Lower lobe of right lung (tissue), 2 donors: ENCODE measurements around the gene DLD. TPM values are rescaled to one million over a fixed set of nuclear protein-coding genes. Genes with fewer than 3 reads are reported as not detected.

Experiments used
- ATAC-seq, 2 donors: fragments of 200-7000 bp; cut with Tn5 transposase; one replicate each; pipeline ENCODE4 v1.9.1; 2020 to 2022; ENCODE audit warnings: mild to moderate bottlenecking in 2 of 2, moderate library complexity in 2 of 2
- DNase-seq: peaks from one replicate; pipeline ENCODE4 v3.0.0-alpha.2; 2020
- H3K27ac ChIP-seq: fragments of 200-600 bp; one replicate; pipeline ENCODE4 v1.8.0; 2022
- H3K27me3 ChIP-seq: fragments of 200-600 bp; one replicate; pipeline ENCODE4 v1.8.0; 2022; ENCODE audit warnings: low read depth
- H3K36me3 ChIP-seq: fragments of 200-600 bp; one replicate; pipeline ENCODE4 v1.8.0; 2022; ENCODE audit warnings: mild to moderate bottlenecking
- H3K4me1 ChIP-seq: fragments of 200-600 bp; one replicate; pipeline ENCODE4 v1.8.0; 2022
- H3K4me3 ChIP-seq: fragments of 200-600 bp; one replicate; pipeline ENCODE4 v1.8.0; 2022; ENCODE audit warnings: mild to moderate bottlenecking
- H3K9me3 ChIP-seq: fragments of 200-600 bp; one replicate; pipeline ENCODE4 v1.8.0; 2022
- intact Hi-C: fragments of 100-400 bp; cut with DNase I; formaldehyde crosslinking; loops from one replicate; pipeline ENCODE4 v1.11.0; 2022
- total RNA-seq: library from RNA; stranded (reverse); fragmentation: NEBNext Ultra II Directional; extraction: Animal tissue kit (Norgen Biotek cat#: 25700); gene quantifications from one replicate; pipeline ENCODE4 v1.2.1, GENCODE V29; 2021
- TF ChIP-seq, protein P1 (sequence below): fragments of 200-600 bp; IDR thresholded peaks from one replicate; pipeline ENCODE4 v1.8.0; 2022; ENCODE audit warnings: antibody characterized with exemption, mild to moderate bottlenecking
- donor health status: DM: no; HTN: yes; CAD: no; lungs with severe emphysema.

Gene DLD
- total RNA-seq, 1 donor from 2014 or later = 64.1 TPM

DNA sequence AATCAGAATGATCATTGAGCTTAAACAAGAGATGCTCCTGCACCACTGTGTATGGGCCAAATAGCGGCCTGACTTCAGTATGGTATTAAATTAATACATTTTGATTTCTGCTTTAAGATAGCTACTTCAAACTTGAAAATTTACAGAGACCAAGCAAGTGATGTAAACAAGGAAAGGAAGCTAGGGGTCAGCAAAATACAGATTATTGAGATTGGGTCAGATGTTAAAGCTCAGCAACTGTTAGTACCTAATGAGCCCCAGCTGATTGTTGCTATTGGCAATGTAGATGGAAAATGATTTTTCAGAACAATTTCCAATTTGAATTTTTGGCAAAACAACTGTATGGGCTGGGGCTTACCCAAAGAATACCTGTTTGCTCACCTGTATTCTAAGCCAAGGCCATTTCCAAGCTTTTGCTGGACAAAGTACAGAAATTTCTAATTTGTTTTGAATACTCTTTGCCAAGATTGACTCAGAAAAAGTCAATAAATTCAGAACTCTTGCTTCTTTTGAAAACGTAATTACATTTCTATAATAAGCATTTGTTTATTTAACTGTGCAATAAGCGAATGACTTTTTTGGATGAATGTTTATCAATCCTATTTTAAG lies 23.0 kb upstream of the DLD start:
- ATAC-seq = no peak
- Histone ChIP-seq H3K36me3 (no peaks in the 10 kb centered on the region), H3K9me3 (no peaks in the 10 kb centered on the region), H3K27me3 (no peaks in the 10 kb centered on the region), H3K4me1 (no peaks in the 10 kb centered on the region), H3K4me3 (no peak overlapping the region), H3K27ac (no peak overlapping the region)
- intact Hi-C loops = no loop called here
- no peak for DNase-seq
- TF ChIP-seq, protein P1, sequence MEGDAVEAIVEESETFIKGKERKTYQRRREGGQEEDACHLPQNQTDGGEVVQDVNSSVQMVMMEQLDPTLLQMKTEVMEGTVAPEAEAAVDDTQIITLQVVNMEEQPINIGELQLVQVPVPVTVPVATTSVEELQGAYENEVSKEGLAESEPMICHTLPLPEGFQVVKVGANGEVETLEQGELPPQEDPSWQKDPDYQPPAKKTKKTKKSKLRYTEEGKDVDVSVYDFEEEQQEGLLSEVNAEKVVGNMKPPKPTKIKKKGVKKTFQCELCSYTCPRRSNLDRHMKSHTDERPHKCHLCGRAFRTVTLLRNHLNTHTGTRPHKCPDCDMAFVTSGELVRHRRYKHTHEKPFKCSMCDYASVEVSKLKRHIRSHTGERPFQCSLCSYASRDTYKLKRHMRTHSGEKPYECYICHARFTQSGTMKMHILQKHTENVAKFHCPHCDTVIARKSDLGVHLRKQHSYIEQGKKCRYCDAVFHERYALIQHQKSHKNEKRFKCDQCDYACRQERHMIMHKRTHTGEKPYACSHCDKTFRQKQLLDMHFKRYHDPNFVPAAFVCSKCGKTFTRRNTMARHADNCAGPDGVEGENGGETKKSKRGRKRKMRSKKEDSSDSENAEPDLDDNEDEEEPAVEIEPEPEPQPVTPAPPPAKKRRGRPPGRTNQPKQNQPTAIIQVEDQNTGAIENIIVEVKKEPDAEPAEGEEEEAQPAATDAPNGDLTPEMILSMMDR = no peak

DNA sequence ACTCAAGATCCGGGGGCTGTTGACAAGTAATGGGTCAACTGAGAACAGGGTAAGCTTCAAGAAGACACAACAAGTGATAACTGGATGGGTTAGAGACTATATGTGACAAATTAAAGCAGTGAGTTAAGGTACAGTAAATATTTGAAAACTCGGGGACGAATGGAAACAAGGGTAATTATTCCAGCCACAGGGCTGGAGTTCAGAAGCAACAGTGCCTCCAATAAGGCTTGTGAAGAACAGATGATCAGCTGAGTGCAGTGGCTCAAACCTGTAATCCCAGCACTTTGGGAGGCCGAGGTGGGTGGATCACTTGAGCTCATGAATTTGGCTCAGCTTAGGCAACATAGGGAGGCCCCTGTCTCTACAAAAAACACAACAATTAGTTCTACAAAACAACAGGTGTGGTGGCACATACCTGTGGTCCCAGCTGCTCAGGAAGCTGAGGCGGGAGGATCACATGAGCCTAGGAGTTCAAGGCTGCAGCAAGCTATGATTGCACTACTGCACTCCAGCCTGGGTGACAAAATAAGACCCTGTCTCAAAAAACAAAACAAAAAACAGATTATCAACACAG lies 20.5 kb upstream of the DLD start:
- intact Hi-C loops = loop anchor here (10.0 kb wide), 1 partner anchor 126 kb away; the partner anchor contains the start of gene CBLL1
- no peak for DNase-seq

GRCh38 chr7:107874111-107874510 lies 16.9 kb upstream of the DLD start:
- DNase-seq (no peak), ATAC-seq (no peak)
- Histone ChIP-seq H3K4me1 (peaks cover 24% of the 10 kb centered on the region), H3K4me3 (no peak overlapping the region), H3K36me3 (no peaks in the 10 kb centered on the region), H3K27me3 (no peaks in the 10 kb centered on the region), H3K27ac (no peak overlapping the region), H3K9me3 (no peaks in the 10 kb centered on the region)
- intact Hi-C loops = loop anchor here (10.0 kb wide), 1 partner anchor 129 kb away; the partner anchor contains the start of gene CBLL1
- TF ChIP-seq, protein P1 = no peak

More for the DNA sequence above, 20.5 kb upstream of the DLD start:
- no peak overlapping the region for H3K4me3 ChIP-seq
- H3K27ac ChIP-seq = no peak overlapping the region
- no peaks in the 10 kb centered on the region for H3K36me3 ChIP-seq
- no peak for ATAC-seq
- peaks cover 9% of the 10 kb centered on the region for H3K4me1 ChIP-seq
- H3K9me3 ChIP-seq = no peaks in the 10 kb centered on the region
- TF ChIP-seq, protein P1 = no peak
- H3K27me3 ChIP-seq = no peaks in the 10 kb centered on the region

GRCh38 chr7:107874605-107875446 lies 16.2 kb upstream of the DLD start:
- Histone ChIP-seq H3K4me1 (peaks cover 26% of the 10 kb centered on the region), H3K9me3 (no peaks in the 10 kb centered on the region), H3K36me3 (no peaks in the 10 kb centered on the region), H3K27me3 (no peaks in the 10 kb centered on the region), H3K27ac (no peak overlapping the region), H3K4me3 (no peak overlapping the region)
- ATAC-seq (peak; percentile 75 to 83), DNase-seq (no peak)
- intact Hi-C loops = loop anchor here (10.0 kb wide), 1 partner anchor 130 kb away; the partner anchor contains the start of gene CBLL1
- TF ChIP-seq, protein P1 = peak; percentile 67

DNA sequence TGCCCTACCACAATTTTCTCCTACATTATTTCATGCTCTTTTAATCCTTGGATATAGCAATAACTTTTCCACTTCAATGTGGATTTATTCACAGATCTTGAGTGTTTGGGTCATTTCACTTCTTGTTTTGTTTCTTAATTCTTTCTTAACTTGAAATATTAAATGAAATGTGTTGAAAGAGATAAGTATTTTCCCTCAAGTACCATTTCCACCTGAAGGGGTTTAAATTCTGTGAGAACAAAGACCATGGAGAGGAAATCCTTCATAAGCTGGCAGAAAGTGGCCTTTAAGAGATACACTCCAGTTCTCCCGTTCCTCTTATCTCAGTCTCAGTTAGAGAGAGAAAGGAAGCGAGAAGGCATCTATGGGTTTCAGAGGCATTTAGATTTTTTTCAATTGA lies 14.1 kb upstream of the DLD start:
- DNase-seq = no peak
- TF ChIP-seq, protein P1 = no peak
- Histone ChIP-seq H3K36me3 (no peaks in the 10 kb centered on the region), H3K27ac (peak overlapping the region; percentile 9), H3K9me3 (no peaks in the 10 kb centered on the region), H3K27me3 (no peaks in the 10 kb centered on the region), H3K4me1 (peaks cover 26% of the 10 kb centered on the region), H3K4me3 (no peak overlapping the region)
- intact Hi-C loops = loop anchor here (10.0 kb wide), 1 partner anchor 132 kb away; the partner anchor contains the start of gene CBLL1
- no peak for ATAC-seq
